ENCODE results near the gene NDC80. TPM values are rescaled to one million over a fixed set of nuclear protein-coding genes. Genes with fewer than 3 reads are reported as not detected.

Gene NDC80
- total RNA-seq, 1 donor from 2014 or later, result 7.7 TPM

DNA sequence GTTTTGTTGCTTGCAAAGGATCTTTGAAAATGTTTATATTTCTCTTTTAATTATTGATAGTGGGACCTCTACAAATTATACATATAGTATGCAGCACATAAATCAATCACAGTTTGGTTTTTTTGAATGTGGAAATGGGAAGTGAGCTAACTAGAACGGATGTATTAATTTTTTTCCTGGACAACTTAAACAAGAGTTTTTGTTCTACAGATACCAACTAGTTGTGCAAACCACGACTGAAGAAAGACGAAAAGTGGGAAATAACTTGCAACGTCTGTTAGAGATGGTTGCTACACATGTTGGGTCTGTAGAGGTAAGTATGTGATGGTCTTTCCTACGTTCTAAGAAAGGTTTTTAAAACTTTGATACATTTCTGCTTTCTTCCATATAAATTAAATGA, 39.2 kb downstream of the NDC80 start:
- Mint-ChIP-seq H3K4me1 (ENCODE audit: low read depth, unreplicated experiment) (no peaks in the 10 kb centered on the region), H3K36me3 (ENCODE audit: unreplicated experiment) (no peaks in the 10 kb centered on the region), H3K27me3 (ENCODE audit: unreplicated experiment) (no peaks in the 10 kb centered on the region), H3K27ac (ENCODE audit: unreplicated experiment) (no peak overlapping the region), H3K4me3 (ENCODE audit: unreplicated experiment) (no peak overlapping the region), H3K9me3 (ENCODE audit: unreplicated experiment) (no peaks in the 10 kb centered on the region)
- TF ChIP-seq, protein P1, sequence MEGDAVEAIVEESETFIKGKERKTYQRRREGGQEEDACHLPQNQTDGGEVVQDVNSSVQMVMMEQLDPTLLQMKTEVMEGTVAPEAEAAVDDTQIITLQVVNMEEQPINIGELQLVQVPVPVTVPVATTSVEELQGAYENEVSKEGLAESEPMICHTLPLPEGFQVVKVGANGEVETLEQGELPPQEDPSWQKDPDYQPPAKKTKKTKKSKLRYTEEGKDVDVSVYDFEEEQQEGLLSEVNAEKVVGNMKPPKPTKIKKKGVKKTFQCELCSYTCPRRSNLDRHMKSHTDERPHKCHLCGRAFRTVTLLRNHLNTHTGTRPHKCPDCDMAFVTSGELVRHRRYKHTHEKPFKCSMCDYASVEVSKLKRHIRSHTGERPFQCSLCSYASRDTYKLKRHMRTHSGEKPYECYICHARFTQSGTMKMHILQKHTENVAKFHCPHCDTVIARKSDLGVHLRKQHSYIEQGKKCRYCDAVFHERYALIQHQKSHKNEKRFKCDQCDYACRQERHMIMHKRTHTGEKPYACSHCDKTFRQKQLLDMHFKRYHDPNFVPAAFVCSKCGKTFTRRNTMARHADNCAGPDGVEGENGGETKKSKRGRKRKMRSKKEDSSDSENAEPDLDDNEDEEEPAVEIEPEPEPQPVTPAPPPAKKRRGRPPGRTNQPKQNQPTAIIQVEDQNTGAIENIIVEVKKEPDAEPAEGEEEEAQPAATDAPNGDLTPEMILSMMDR (IDR thresholded peaks at IDR 0.05; ENCODE audit: partially characterized antibody, unreplicated experiment), result no peak
- no peak for DNase-seq

- H3K4me1 Mint-ChIP-seq (ENCODE audit: low read depth, unreplicated experiment), result no peaks in the 10 kb centered on the region
- H3K36me3 Mint-ChIP-seq (ENCODE audit: unreplicated experiment), result no peaks in the 10 kb centered on the region
- TF ChIP-seq, protein P1 (IDR thresholded peaks at IDR 0.05; ENCODE audit: partially characterized antibody, unreplicated experiment), result no peak
- H3K27me3 Mint-ChIP-seq (ENCODE audit: unreplicated experiment), result no peaks in the 10 kb centered on the region
- no peak overlapping the region for H3K27ac Mint-ChIP-seq (ENCODE audit: unreplicated experiment)
- no peak overlapping the region for H3K4me3 Mint-ChIP-seq (ENCODE audit: unreplicated experiment)
- H3K9me3 Mint-ChIP-seq (ENCODE audit: unreplicated experiment), result no peaks in the 10 kb centered on the region
- no peak for DNase-seq
Measured at GRCh38 chr18:2612996-2613395, 41.6 kb downstream of the NDC80 start.

DNA sequence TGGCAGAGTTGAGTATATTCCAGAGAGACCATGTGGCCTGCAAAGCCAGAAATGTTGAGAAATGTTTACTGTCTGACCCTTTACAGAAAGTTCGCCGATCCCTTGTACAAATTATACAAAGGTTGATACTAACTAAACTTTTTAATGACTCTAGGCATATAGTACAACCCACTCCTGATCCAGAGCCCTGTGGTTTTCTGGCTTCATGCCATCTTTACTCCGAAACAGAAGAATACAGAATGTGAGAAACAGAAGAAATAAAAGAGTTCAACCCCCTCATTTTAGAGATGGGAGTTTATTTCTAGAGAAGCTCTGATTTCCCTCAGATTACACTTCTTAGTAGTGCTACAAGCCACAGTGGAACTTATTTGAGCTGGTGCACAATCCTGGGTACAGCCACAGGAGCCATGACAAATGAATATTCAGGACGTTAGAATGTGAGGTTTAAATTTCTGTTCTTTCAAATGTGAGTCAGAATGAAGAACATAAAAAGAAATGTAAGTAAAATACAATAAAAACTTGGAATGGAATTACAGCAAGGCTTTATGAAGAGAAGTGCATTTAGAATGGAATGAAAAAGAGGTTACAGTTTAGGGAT, 46.1 kb downstream of the NDC80 start:
- no peak for DNase-seq
- H3K27ac Mint-ChIP-seq (ENCODE audit: unreplicated experiment), result no peak overlapping the region
- peaks cover 2% of the 10 kb centered on the region for H3K27me3 Mint-ChIP-seq (ENCODE audit: unreplicated experiment)

DNA sequence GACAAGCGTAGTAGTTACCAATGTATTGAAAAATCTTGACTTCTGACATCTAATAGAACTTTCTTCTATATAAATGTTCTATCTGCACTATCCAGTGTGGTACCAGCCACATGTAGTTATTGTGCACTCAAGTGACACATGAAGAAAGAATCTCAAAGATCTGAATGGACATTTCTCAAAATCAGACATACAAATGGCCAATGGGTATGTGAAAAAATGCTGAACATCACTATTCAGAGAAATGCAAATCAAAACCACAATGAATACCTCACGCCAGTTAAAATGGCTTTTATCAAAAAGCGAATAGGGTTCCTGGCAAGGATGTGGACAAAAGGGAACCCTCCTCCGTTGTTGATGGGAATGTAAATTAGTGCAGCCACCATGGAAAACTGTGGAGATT, 46.7 kb downstream of the NDC80 start:
- H3K27ac Mint-ChIP-seq (ENCODE audit: unreplicated experiment), result no peak overlapping the region
- no peak overlapping the region for H3K4me3 Mint-ChIP-seq (ENCODE audit: unreplicated experiment)
- H3K9me3 Mint-ChIP-seq (ENCODE audit: unreplicated experiment), result no peaks in the 10 kb centered on the region
- TF ChIP-seq, protein P1 (IDR thresholded peaks at IDR 0.05; ENCODE audit: partially characterized antibody, unreplicated experiment), result no peak
- no peaks in the 10 kb centered on the region for H3K36me3 Mint-ChIP-seq (ENCODE audit: unreplicated experiment)
- no peak for DNase-seq
- H3K4me1 Mint-ChIP-seq (ENCODE audit: low read depth, unreplicated experiment), result no peaks in the 10 kb centered on the region
- H3K27me3 Mint-ChIP-seq (ENCODE audit: unreplicated experiment), result peaks cover 2% of the 10 kb centered on the region

More for the DNA sequence above, 46.1 kb downstream of the NDC80 start:
- no peaks in the 10 kb centered on the region for H3K9me3 Mint-ChIP-seq (ENCODE audit: unreplicated experiment)
- H3K4me3 Mint-ChIP-seq (ENCODE audit: unreplicated experiment), result no peak overlapping the region
- H3K4me1 Mint-ChIP-seq (ENCODE audit: low read depth, unreplicated experiment), result no peaks in the 10 kb centered on the region
- H3K36me3 Mint-ChIP-seq (ENCODE audit: unreplicated experiment), result no peaks in the 10 kb centered on the region
- TF ChIP-seq, protein P1 (IDR thresholded peaks at IDR 0.05; ENCODE audit: partially characterized antibody, unreplicated experiment), result no peak

- no peaks in the 10 kb centered on the region for H3K4me1 Mint-ChIP-seq (ENCODE audit: low read depth, unreplicated experiment)
Measured at GRCh38 chr18:2625217-2625616, 53.9 kb downstream of the NDC80 start.

More at GRCh38 chr18:2625217-2625616, 53.9 kb downstream of the NDC80 start:
- no peaks in the 10 kb centered on the region for H3K27me3 Mint-ChIP-seq (ENCODE audit: unreplicated experiment)
- H3K9me3 Mint-ChIP-seq (ENCODE audit: unreplicated experiment), result no peaks in the 10 kb centered on the region
- H3K36me3 Mint-ChIP-seq (ENCODE audit: unreplicated experiment), result no peaks in the 10 kb centered on the region
- TF ChIP-seq, protein P1 (IDR thresholded peaks at IDR 0.05; ENCODE audit: partially characterized antibody, unreplicated experiment), result no peak
- H3K4me3 Mint-ChIP-seq (ENCODE audit: unreplicated experiment), result no peak overlapping the region
- no peak overlapping the region for H3K27ac Mint-ChIP-seq (ENCODE audit: unreplicated experiment)
- DNase-seq, result no peak
